Activated naive CD4-positive, alpha-beta T cell treated with anti-CD3 and anti-CD28 coated beads, Interleukin-2, amount 50 U/mL, for 72 hours (primary cell): ENCODE measurements around the gene EIF2AK2. TPM values are rescaled to one million over a fixed set of nuclear protein-coding genes. Genes with fewer than 3 reads are reported as not detected.

Experiments used
- ATAC-seq, 2 donors: fragments of 150-1000 bp; cut with Tn5 transposase; 2 replicates each; pipeline ENCODE4 v1.10.0; 2021; ENCODE audit warnings: mild to moderate bottlenecking in 2 of 2, moderate library complexity in 2 of 2
- DNase-seq, 2 donors: peaks; one replicate each; pipeline ENCODE4 v3.0.0; 2021 to 2022; ENCODE audit warnings: low spot score in 2 of 2
- H3K27ac Mint-ChIP-seq, 2 donors: one replicate each; pipeline ENCODE4 v1.8.0; 2022; ENCODE audit warnings: mild to moderate bottlenecking in 2 of 2, mixed read lengths in 2 of 2
- H3K36me3 Mint-ChIP-seq, 2 donors: one replicate each; pipeline ENCODE4 v1.8.0; 2022; ENCODE audit warnings: mixed read lengths in 2 of 2
- H3K9me3 Mint-ChIP-seq, 2 donors: one replicate each; pipeline ENCODE4 v1.8.0; 2022; ENCODE audit warnings: mixed read lengths in 2 of 2
- total RNA-seq, 2 donors: library from RNA; stranded (reverse); gene quantifications; one replicate each; pipeline ENCODE4 v1.2.3, GENCODE V29; 2022

The EIF2AK2 gene
- total RNA-seq, 2 donors from 2014 or later, result 32.0 to 68.6 TPM

DNA sequence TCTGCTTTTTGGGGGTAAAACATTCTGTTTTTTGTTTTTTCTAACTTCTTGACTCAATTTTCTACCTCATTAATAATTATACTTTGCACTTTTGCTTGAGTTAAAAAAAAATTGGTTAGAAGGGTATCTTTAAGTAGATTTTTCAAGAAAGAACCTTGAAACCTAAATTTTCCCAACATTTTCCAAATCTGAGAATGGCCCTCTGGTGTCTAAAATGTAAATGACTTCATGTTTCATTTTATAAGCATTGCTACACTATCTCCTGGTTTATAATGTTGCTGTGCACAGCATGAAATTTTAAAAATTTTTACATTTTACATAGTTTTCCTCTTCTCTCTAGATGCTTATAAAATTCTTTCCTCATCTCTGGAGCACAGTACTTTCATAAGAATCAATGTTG, 14.2 kb downstream of the EIF2AK2 start:
- no peak overlapping the region for H3K27ac Mint-ChIP-seq
- no peak for DNase-seq
- no peaks in the 10 kb centered on the region for H3K9me3 Mint-ChIP-seq
- ATAC-seq, result no peak
- peaks cover 9 to 19% of the 10 kb centered on the region in 2 donors for H3K36me3 Mint-ChIP-seq

DNA sequence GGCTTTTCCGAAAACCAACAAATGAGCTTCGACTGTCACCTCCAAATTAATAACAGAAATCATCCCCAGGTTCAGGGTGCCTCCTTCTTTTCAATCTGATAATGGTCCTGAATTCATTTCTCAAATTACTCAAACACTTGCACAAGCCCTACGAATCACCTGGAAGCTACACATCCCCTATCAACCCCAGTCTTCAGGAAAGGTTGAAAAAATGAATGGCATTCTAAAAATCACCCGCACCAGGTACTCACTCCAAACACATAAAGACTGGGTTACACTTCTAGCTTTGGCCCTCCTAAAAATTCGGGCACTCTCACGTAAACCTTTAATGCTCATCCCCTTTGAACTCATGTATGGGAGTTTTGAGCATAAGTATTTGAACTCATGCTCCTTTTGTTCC, 23.9 kb downstream of the EIF2AK2 start:
- H3K27ac Mint-ChIP-seq, result no peak overlapping the region
- peaks cover 28 to 47% of the 10 kb centered on the region in 2 donors for H3K36me3 Mint-ChIP-seq
- H3K9me3 Mint-ChIP-seq, result peaks cover 0 to 4% of the 10 kb centered on the region in 2 donors
- DNase-seq, result no peak
- ATAC-seq, result no peak

DNA sequence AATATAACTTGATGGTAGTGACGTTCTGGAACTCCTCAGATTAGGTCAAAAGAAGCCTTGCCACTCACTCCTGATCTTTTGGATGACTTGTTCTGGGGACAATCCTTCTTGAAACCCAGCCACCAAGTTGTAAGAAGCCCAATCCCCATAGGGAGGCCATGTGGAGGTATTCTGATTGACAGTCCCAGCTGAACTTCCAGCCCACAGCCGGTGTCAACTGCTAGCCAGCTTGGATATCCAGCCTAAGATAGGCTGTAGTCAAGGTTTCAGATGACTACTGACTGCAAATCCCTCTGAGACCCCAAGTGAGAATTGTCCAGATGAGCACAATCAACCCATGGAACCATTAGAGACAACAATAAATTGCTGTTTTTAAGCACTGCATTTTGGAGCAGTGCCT, 31.4 kb downstream of the EIF2AK2 start:
- no peak overlapping the region for H3K27ac Mint-ChIP-seq
- no peaks in the 10 kb centered on the region for H3K9me3 Mint-ChIP-seq
- ATAC-seq (no peak), DNase-seq (no peak)
- peaks cover 13 to 31% of the 10 kb centered on the region in 2 donors for H3K36me3 Mint-ChIP-seq

GRCh38 chr2:37119157-37119556, 37.6 kb downstream of the EIF2AK2 start:
- DNase-seq (no peak), ATAC-seq (no peak)
- Mint-ChIP-seq H3K9me3 (no peaks in the 10 kb centered on the region), H3K27ac (peak overlapping the region in 1 of 2 donors; percentile 26), H3K36me3 (peaks cover 6 to 8% of the 10 kb centered on the region in 2 donors)

GRCh38 chr2:37117566-37117965, 39.2 kb downstream of the EIF2AK2 start:
- H3K9me3 Mint-ChIP-seq, result no peaks in the 10 kb centered on the region
- ATAC-seq, result no peak
- DNase-seq, result no peak
- H3K36me3 Mint-ChIP-seq, result peaks cover 6 to 8% of the 10 kb centered on the region in 2 donors
- H3K27ac Mint-ChIP-seq, result peak overlapping the region in 1 of 2 donors; percentile 57

GRCh38 chr2:37111958-37112357, 44.8 kb downstream of the EIF2AK2 start:
- Mint-ChIP-seq H3K36me3 (peaks cover 16 to 21% of the 10 kb centered on the region in 2 donors), H3K9me3 (no peaks in the 10 kb centered on the region), H3K27ac (peak overlapping the region in 1 of 2 donors; percentile 55)
- DNase-seq, result no peak
- ATAC-seq, result no peak

- DNase-seq (no peak), ATAC-seq (no peak)
- H3K36me3 Mint-ChIP-seq, result peaks cover 10 to 29% of the 10 kb centered on the region in 2 donors
- no peak overlapping the region for H3K27ac Mint-ChIP-seq
- no peaks in the 10 kb centered on the region for H3K9me3 Mint-ChIP-seq
Measured at GRCh38 chr2:37110306-37111212, 46.2 kb downstream of the EIF2AK2 start.

DNA sequence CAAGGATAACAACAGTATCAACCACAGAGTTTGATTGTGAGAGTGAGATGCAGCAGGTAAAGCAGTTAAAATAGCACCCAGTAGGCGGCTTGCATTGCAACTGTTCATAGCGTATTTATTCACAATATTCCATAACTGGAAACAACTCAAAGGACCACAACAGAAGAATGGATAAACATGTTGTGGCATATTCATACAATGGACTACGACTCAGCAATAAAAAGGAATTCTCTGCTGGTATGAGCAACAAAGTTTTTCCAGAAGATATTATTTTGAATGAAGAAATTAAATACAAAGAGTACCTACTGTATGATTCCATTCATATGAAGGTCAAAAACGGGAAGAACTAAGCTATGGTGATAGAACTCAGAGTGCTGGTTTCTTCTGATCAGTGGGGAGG, 47.3 kb downstream of the EIF2AK2 start:
- ATAC-seq (no peak), DNase-seq (no peak)
- Mint-ChIP-seq H3K9me3 (no peaks in the 10 kb centered on the region), H3K36me3 (peaks cover 10 to 32% of the 10 kb centered on the region in 2 donors), H3K27ac (no peak overlapping the region)

- Mint-ChIP-seq H3K27ac (no peak overlapping the region), H3K9me3 (no peaks in the 10 kb centered on the region), H3K36me3 (peaks cover 10 to 34% of the 10 kb centered on the region in 2 donors)
- DNase-seq (no peak), ATAC-seq (no peak)
Measured at GRCh38 chr2:37105150-37105549, 51.6 kb downstream of the EIF2AK2 start.

DNA sequence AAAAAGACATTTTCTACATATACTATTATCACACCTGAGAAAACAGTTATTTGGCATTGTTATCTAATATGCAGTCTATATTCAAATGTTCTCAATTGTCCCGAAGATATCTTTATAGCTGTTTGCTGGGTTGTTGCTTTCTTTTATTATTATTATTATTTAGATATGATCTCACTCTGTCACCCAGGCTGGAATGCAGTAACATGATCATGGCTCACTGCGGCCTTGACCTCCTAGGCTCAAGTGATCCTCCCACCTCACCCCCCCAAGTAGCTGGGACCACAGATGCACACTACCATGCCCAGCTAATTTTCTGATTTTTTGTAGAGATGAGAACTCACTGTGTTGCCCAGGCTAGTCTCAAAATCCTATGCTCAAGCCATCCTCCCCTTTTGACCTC, 52.6 kb downstream of the EIF2AK2 start:
- DNase-seq (no peak), ATAC-seq (no peak)
- no peaks in the 10 kb centered on the region for H3K9me3 Mint-ChIP-seq
- peaks cover 14 to 40% of the 10 kb centered on the region in 2 donors for H3K36me3 Mint-ChIP-seq
- no peak overlapping the region for H3K27ac Mint-ChIP-seq

DNA sequence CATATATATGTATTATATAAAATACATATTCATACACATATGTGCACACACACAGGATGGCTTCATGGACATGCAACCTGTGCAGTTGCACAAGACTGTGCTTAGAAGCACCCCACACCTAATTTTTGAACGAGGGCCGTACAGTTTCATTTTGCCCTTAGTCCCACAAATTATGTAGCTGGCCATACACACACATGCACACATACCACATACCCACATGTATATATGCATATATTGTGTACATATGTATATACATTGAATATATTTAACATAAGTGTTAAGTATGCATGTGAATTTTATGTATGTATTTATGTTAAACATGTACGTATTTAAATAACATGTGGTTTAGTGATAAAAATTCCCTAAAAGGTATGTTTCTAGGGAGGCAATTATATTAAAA, 54.2 kb downstream of the EIF2AK2 start:
- ATAC-seq, result no peak
- peaks cover 4 to 30% of the 10 kb centered on the region in 2 donors for H3K36me3 Mint-ChIP-seq

GRCh38 chr2:37100054-37100453, 56.7 kb downstream of the EIF2AK2 start:
- no peak overlapping the region for H3K27ac Mint-ChIP-seq
- no peaks in the 10 kb centered on the region for H3K9me3 Mint-ChIP-seq
- H3K36me3 Mint-ChIP-seq, result peaks cover 11 to 15% of the 10 kb centered on the region in 2 donors
- no peak for ATAC-seq
- no peak for DNase-seq

More for the DNA sequence above, 54.2 kb downstream of the EIF2AK2 start:
- DNase-seq, result no peak
- no peaks in the 10 kb centered on the region for H3K9me3 Mint-ChIP-seq
- no peak overlapping the region for H3K27ac Mint-ChIP-seq

- no peak for ATAC-seq
- DNase-seq, result no peak
- no peaks in the 10 kb centered on the region for H3K9me3 Mint-ChIP-seq
- peaks cover 11 to 15% of the 10 kb centered on the region in 2 donors for H3K36me3 Mint-ChIP-seq
- no peak overlapping the region for H3K27ac Mint-ChIP-seq
Measured at GRCh38 chr2:37098416-37099118, 58.2 kb downstream of the EIF2AK2 start.

DNA sequence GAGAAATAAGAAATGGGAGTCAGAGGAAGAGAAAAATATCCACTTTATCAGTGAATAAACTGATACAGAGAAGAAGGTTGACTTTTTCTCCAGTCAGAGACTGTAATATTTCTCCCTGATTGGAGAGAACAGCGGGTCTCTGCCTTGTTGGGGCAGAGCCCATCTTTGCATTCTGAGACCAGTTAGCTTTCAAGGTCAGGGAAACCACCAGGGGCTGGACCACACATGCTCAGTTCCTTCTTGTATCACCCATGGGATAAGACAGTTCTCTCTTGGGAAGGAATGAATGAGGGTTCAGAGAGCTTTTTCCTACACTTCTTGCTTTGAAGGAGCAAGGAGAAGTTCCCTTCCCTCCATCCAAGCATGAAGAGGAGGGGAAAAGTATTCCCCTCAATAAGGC, 60.2 kb downstream of the EIF2AK2 start:
- no peaks in the 10 kb centered on the region for H3K9me3 Mint-ChIP-seq
- peak overlapping the region; percentile 6 to 83 for H3K27ac Mint-ChIP-seq
- peaks cover 11 to 14% of the 10 kb centered on the region in 2 donors for H3K36me3 Mint-ChIP-seq
- ATAC-seq (no peak), DNase-seq (no peak)

DNA sequence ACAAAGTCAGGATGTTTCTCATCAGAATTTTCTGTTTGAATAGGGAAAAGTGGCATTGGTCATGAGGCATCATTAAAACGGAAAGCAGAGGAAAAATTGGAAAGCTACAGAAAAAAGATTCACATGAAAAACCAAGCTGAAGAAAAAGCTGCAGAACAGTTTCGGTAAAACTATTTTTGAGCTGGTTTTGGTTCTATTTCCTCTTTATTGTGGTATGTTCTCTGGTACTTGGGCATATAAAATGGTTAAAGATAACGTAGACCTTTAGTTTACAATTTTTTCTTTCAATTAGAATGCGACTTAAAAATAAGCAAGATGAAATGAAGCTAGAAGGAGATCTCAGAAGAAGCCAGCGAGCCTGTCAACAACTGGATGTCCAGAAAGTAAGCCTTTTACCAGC, 64.9 kb downstream of the EIF2AK2 start:
- Mint-ChIP-seq H3K36me3 (peaks cover 7 to 11% of the 10 kb centered on the region in 2 donors), H3K9me3 (no peaks in the 10 kb centered on the region), H3K27ac (no peak overlapping the region)
- no peak for DNase-seq
- ATAC-seq, result no peak

DNA sequence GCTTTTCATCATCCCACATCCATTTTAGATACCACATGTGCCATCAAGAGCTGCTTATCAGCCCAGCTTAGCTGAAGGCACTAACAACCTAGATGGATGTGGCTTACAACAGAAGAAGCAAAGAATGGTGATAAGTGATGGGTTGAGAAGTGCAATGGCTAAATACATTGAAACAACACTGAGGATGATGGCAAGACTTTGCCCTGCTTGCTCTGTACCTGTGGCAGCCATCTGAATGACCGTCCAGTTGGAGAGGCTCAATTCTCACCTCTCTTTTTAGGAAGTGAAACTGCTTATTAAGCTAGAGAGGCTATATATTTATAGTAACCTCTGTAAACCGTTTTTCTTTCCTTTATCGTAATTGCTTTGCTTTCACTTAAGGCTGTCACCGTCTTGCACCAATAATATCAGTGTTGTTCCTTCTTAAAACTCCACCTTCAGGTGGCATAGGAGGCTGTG, 66.7 kb downstream of the EIF2AK2 start:
- Mint-ChIP-seq H3K27ac (no peak overlapping the region), H3K36me3 (peaks cover 0 to 11% of the 10 kb centered on the region in 2 donors), H3K9me3 (no peaks in the 10 kb centered on the region)
- no peak for DNase-seq
- ATAC-seq, result no peak

DNA sequence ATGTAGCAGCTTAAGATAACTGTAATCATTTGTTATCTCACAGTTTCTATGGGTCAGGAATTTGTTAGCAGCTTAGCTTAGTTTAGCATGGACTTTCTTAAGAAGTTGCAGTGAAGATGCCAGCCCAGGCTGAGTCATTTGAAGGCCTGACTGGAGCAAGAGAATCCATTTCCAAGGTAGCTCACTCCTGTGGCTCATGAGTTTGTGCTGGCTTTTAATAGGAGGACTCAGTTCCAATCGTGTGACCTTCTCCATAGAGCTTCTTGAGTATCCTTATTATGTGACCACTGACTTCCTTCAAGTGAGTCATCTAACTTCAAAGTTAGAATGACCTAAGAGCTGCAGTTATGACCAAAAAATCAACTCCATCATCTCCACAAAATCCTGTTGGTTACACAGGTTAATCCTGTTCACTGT, 71.0 kb downstream of the EIF2AK2 start:
- no peak overlapping the region for H3K27ac Mint-ChIP-seq
- peaks cover 2 to 27% of the 10 kb centered on the region in 2 donors for H3K36me3 Mint-ChIP-seq
- no peak for DNase-seq
- H3K9me3 Mint-ChIP-seq, result no peaks in the 10 kb centered on the region
- ATAC-seq, result peak; percentile 23 to 57
